HepG2 (cell line): ENCODE measurements around the gene PTGIR. TPM values are rescaled to one million over a fixed set of nuclear protein-coding genes. Genes with fewer than 3 reads are reported as not detected.

ENCODE experiments used
- GMEB1 ChIP-seq: sonication (generic); formaldehyde crosslinking; IDR thresholded peaks from 2 replicates; pipeline ENCODE4 v1.5.1; 2020; ENCODE audit warnings: missing genetic modification reagents, mild to moderate bottlenecking, borderline replicate concordance
- HNF1B ChIP-seq: sonication (generic); formaldehyde crosslinking; IDR thresholded peaks from 2 replicates; pipeline ENCODE4 v1.5.1; 2020; ENCODE audit warnings: mild to moderate bottlenecking, moderate library complexity, missing genetic modification reagents
- KDM1A ChIP-seq: IDR thresholded peaks from 2 replicates; pipeline ENCODE4 v1.6.1; 2016; ENCODE audit warnings: missing compliant biosample characterization
- MLX ChIP-seq: IDR thresholded peaks from 2 replicates; pipeline ENCODE4 v1.6.1; 2016
- NR0B2 ChIP-seq: sonication (generic); formaldehyde crosslinking; IDR thresholded peaks from 2 replicates; pipeline ENCODE4 v1.4.0; 2020; ENCODE audit warnings: mild to moderate bottlenecking, missing genetic modification reagents
- NR2F1 ChIP-seq, 2 experiments: fragments of 450-650 bp in 1 of 2; formaldehyde crosslinking in 1 of 2; IDR thresholded peaks; 2 replicates each; pipeline versions ENCODE4 v1.5.0 to v1.6.1; 2016 to 2020; ENCODE audit warnings: mild to moderate bottlenecking in 1 of 2, missing compliant biosample characterization in 1 of 2, missing genetic modification reagents in 1 of 2, moderate library complexity in 1 of 2
- PHB2 ChIP-seq: fragments of 450-650 bp; IDR thresholded peaks from 2 replicates; pipeline ENCODE4 v1.6.1; 2018; ENCODE audit not compliant: partially characterized antibody
- REST ChIP-seq, 2 experiments: IDR thresholded peaks; 2 replicates each; pipeline ENCODE4 v1.6.1; 2011 to 2012; ENCODE audit warnings: low read length in 2 of 2, borderline replicate concordance in 1 of 2, low read depth in 1 of 2, mild to moderate bottlenecking in 1 of 2, moderate library complexity in 1 of 2
- TFAP4 ChIP-seq: sonication (generic); IDR thresholded peaks from 2 replicates; pipeline ENCODE4 v1.6.1; 2016; ENCODE audit warnings: low read depth, borderline replicate concordance
- ZBTB25 ChIP-seq: IDR thresholded peaks from 2 replicates; pipeline ENCODE4 v1.6.1; 2018; ENCODE audit warnings: missing genetic modification reagents
- ZC3H4 ChIP-seq: sonication (generic); formaldehyde crosslinking; IDR thresholded peaks from 2 replicates; pipeline ENCODE4 v1.4.0; 2020; ENCODE audit warnings: missing genetic modification reagents, borderline replicate concordance
- ZNF20 ChIP-seq: sonication (generic); formaldehyde crosslinking; IDR thresholded peaks from 2 replicates; pipeline ENCODE4 v1.4.0; 2020; ENCODE audit warnings: mild to moderate bottlenecking, moderate library complexity, missing genetic modification reagents
- ZNF547 ChIP-seq: sonication (generic); formaldehyde crosslinking; IDR thresholded peaks from 2 replicates; pipeline ENCODE4 v1.5.1; 2020; ENCODE audit warnings: mild to moderate bottlenecking, missing genetic modification reagents
- ZNF549 ChIP-seq: sonication (generic); formaldehyde crosslinking; IDR thresholded peaks from 2 replicates; pipeline ENCODE4 v1.5.0; 2020; ENCODE audit warnings: missing genetic modification reagents
- ZNF737 ChIP-seq: sonication (generic); formaldehyde crosslinking; IDR thresholded peaks from 2 replicates; pipeline ENCODE4 v1.5.0; 2020; ENCODE audit warnings: missing genetic modification reagents, mild to moderate bottlenecking, borderline replicate concordance
- ZNF749 ChIP-seq: sonication (generic); formaldehyde crosslinking; IDR thresholded peaks from 2 replicates; pipeline ENCODE4 v1.8.0; 2022; ENCODE audit warnings: mild to moderate bottlenecking, missing genetic modification reagents, moderate library complexity, borderline replicate concordance
- ZSCAN22 ChIP-seq: sonication (generic); formaldehyde crosslinking; IDR thresholded peaks from 2 replicates; pipeline ENCODE4 v1.4.0; 2020; ENCODE audit warnings: mild to moderate bottlenecking, missing genetic modification reagents
- polyA plus RNA-seq, 8 experiments: library from polyadenylated mRNA; depleted of rRNA in 3 of 8; stranded (reverse) in 7 of 8; unstranded in 1 of 8; fragments of >200 nt; fragmentation: Illumina TruSeq in 4 of 8; extraction: Trizol in 4 of 8; gene quantifications; 2 replicates each; pipeline versions ENCODE4 v1.2.1 to v1.2.3, GENCODE V29; 2011 to 2016; ENCODE audit warnings: low read depth in 4 of 8, missing spikeins in 1 of 8, mixed read lengths in 1 of 8; ENCODE audit not compliant: insufficient read depth in 1 of 8
- total RNA-seq, 5 experiments: library from RNA; depleted of rRNA; stranded (reverse); fragments of >200 nt; fragmentation: Illumina TruSeq; extraction: Trizol; gene quantifications; 2 replicates each; pipeline ENCODE4 v1.2.3, GENCODE V29; 2016; ENCODE audit warnings: low read depth in 1 of 5

PTGIR gene
- total and polyA plus RNA-seq, 2 of the 13 experiments (the other 11 are each of a cell fraction or from before 2014, with no cell fraction given) = not detected

GRCh38 chr19:46600384-46601317 lies 24.2 kb downstream of the PTGIR start (continued):
- peak; percentile 71; the same call in 1 of the 2 replicates for TF ChIP-seq ZBTB25
- peak; percentile 64 for TF ChIP-seq HNF1B (CRISPR knock-in tag)
- no peak for TF ChIP-seq NR2F1 (CRISPR knock-in tag; IDR thresholded peaks at IDR 0.05)
- no peak for TF ChIP-seq MLX (CRISPR knock-in tag)
- TF ChIP-seq ZSCAN22 (CRISPR knock-in tag) = no peak
- no peak; the same call in 1 of the 2 replicates for TF ChIP-seq ZNF547
- TF ChIP-seq ZNF20 = no peak
- TF ChIP-seq ZNF737 (CRISPR knock-in tag) = no peak
- peak; percentile 85 for TF ChIP-seq GMEB1 (CRISPR knock-in tag)
- TF ChIP-seq ZNF749 (CRISPR knock-in tag) = peak; percentile 36; the same call in 1 of the 2 replicates
- TF ChIP-seq KDM1A (CRISPR knock-in tag) = no peak
- no peak for TF ChIP-seq ZNF549 (CRISPR knock-in tag)
- no peak for TF ChIP-seq REST (IDR thresholded peaks at IDR 0.05; ENCODE audit: borderline replicate concordance in 1 of 2, low read depth in 1 of 2, low read length in 2 of 2)
- TF ChIP-seq PHB2 = no peak
- TF ChIP-seq TFAP4 = peak; percentile 37; the same call in 1 of the 2 replicates
- no peak for TF ChIP-seq NR0B2 (CRISPR knock-in tag)
- no peak for TF ChIP-seq ZC3H4
